Measurements from ENCODE around the gene KRTAP2-2. TPM values are rescaled to one million over a fixed set of nuclear protein-coding genes. Genes with fewer than 3 reads are reported as not detected.
"Not testable (repeated sequence)": the region's sequence is repeated elsewhere in the genome, so short reads cannot be mapped to it uniquely, and the experiment has no call there.

KRTAP2-2 gene
- total RNA-seq, 1 donor from 2014 or later, result not detected

GRCh38 chr17:41037853-41038350, 17.1 kb downstream of the KRTAP2-2 start:
- Mint-ChIP-seq H3K9me3 (peaks cover 7% of the 10 kb centered on the region), H3K27ac (no peak overlapping the region), H3K4me3 (no peak overlapping the region), H3K36me3 (ENCODE audit: low read depth) (no peaks in the 10 kb centered on the region), H3K27me3 (peaks cover 17% of the 10 kb centered on the region), H3K4me1 (no peaks in the 10 kb centered on the region)
- ATAC-seq (ENCODE audit: low read depth) (no peak), DNase-seq (no peak)
- CTCF ChIA-PET, result no interaction called here
- TF ChIP-seq CTCF (IDR thresholded peaks at IDR 0.05), result no peak
- POLR2A ChIA-PET, result no interaction called here
- intact Hi-C loops (cut with micrococcal nuclease), result no loop called here

GRCh38 chr17:41034346-41034935, 20.6 kb downstream of the KRTAP2-2 start, which contains the start of gene KRTAP1-3:
Gene KRTAP1-3 (minus strand): TSS chr17:41034874. CDS start chr17:41034821, 53 bp downstream.
- H3K9me3 Mint-ChIP-seq; H3K4me1 Mint-ChIP-seq; DNase-seq; H3K27ac Mint-ChIP-seq; ATAC-seq (ENCODE audit: low read depth); CTCF ChIA-PET; H3K4me3 Mint-ChIP-seq; POLR2A ChIA-PET; intact Hi-C loops (cut with micrococcal nuclease); H3K36me3 Mint-ChIP-seq (ENCODE audit: low read depth): not testable (repeated sequence)
- peaks cover 30% of the 10 kb centered on the region for H3K27me3 Mint-ChIP-seq

GRCh38 chr17:41029633-41030245, 25.3 kb downstream of the KRTAP2-2 start, which contains the start of gene KRTAP1-4:
Gene KRTAP1-4 (minus strand): TSS chr17:41030195. CDS start chr17:41030078, 117 bp downstream.
- no peak for TF ChIP-seq CTCF (IDR thresholded peaks at IDR 0.05)
- H3K27me3 Mint-ChIP-seq, result peaks cover 44% of the 10 kb centered on the region
- no peaks in the 10 kb centered on the region for H3K9me3 Mint-ChIP-seq
- intact Hi-C loops (cut with micrococcal nuclease), result loop anchor here (5.0 kb wide), 1 partner anchor 177 kb away; no protein-coding TSS in a partner anchor
- CTCF ChIA-PET, result no interaction called here
- POLR2A ChIA-PET, result no interaction called here
- H3K4me3 Mint-ChIP-seq, result no peak within 1 kb of the TSS
- no peaks in the 10 kb centered on the region for H3K36me3 Mint-ChIP-seq (ENCODE audit: low read depth)
- H3K4me1 Mint-ChIP-seq, result no peaks in the 10 kb centered on the region
- ATAC-seq (ENCODE audit: low read depth) (no peak), DNase-seq (no peak)
- no peak within 1 kb of the TSS for H3K27ac Mint-ChIP-seq

- H3K4me1 Mint-ChIP-seq, result no peaks in the 10 kb centered on the region
- H3K27me3 Mint-ChIP-seq, result peaks cover 35% of the 10 kb centered on the region
- H3K9me3 Mint-ChIP-seq, result no peaks in the 10 kb centered on the region
- ChIA-PET CTCF (no interaction called here), POLR2A (no interaction called here)
- no peak within 1 kb of the TSS for H3K4me3 Mint-ChIP-seq
- DNase-seq, result no peak
- TF ChIP-seq CTCF (IDR thresholded peaks at IDR 0.05), result no peak
- intact Hi-C loops (cut with micrococcal nuclease), result loop anchor here (5.0 kb wide), 1 partner anchor 175 kb away; no protein-coding TSS in a partner anchor
- no peaks in the 10 kb centered on the region for H3K36me3 Mint-ChIP-seq (ENCODE audit: low read depth)
- no peak within 1 kb of the TSS for H3K27ac Mint-ChIP-seq
- ATAC-seq (ENCODE audit: low read depth), result no peak
Observed at GRCh38 chr17:41026715-41027471, 28.1 kb downstream of the KRTAP2-2 start, which contains the start of gene KRTAP1-5. Gene KRTAP1-5 (minus strand): TSS chr17:41027208. CDS start chr17:41027155, 53 bp downstream.

GRCh38 chr17:41024697-41025096, 30.3 kb downstream of the KRTAP2-2 start:
- H3K36me3 Mint-ChIP-seq (ENCODE audit: low read depth), result no peaks in the 10 kb centered on the region
- intact Hi-C loops (cut with micrococcal nuclease), result loop anchor here (5.0 kb wide), 1 partner anchor 172 kb away; no protein-coding TSS in a partner anchor
- H3K27me3 Mint-ChIP-seq, result peaks cover 27% of the 10 kb centered on the region
- no peak overlapping the region for H3K27ac Mint-ChIP-seq
- POLR2A ChIA-PET, result no interaction called here
- peaks cover 4% of the 10 kb centered on the region for H3K9me3 Mint-ChIP-seq
- no peaks in the 10 kb centered on the region for H3K4me1 Mint-ChIP-seq
- TF ChIP-seq CTCF (IDR thresholded peaks at IDR 0.05), result no peak
- ATAC-seq (ENCODE audit: low read depth), result no peak
- DNase-seq, result no peak
- no peak overlapping the region for H3K4me3 Mint-ChIP-seq
- CTCF ChIA-PET, result no interaction called here

Measured in activated B cell treated with CpG ODN at 0.5 μM for 24 hours (primary cell).